Mesodermal cell (in vitro differentiated cells): ENCODE measurements around the gene FAM114A1.

Experiments
- H3K27ac ChIP-seq: 2 replicates; pipeline ENCODE4 v1.7.0; 2013; ENCODE audit warnings: mild to moderate bottlenecking, low read depth, low read length, moderate library complexity; ENCODE audit not compliant: severe bottlenecking
- H3K36me3 ChIP-seq: 2 replicates; pipeline ENCODE4 v1.7.1; 2013; ENCODE audit warnings: mild to moderate bottlenecking, low read length, moderate library complexity; ENCODE audit not compliant: control insufficient read depth, insufficient read depth
- H3K4me1 ChIP-seq: one replicate; pipeline ENCODE4 v1.7.1; 2013; ENCODE audit warnings: mild to moderate bottlenecking, low read length; ENCODE audit not compliant: insufficient read depth, control insufficient read depth, poor library complexity, severe bottlenecking
- H3K4me3 ChIP-seq: 2 replicates; pipeline ENCODE4 v1.7.0; 2013; ENCODE audit warnings: low read length, control low read depth, mild to moderate bottlenecking; ENCODE audit not compliant: insufficient read depth, poor library complexity, severe bottlenecking; ENCODE audit errors: extremely low read depth
- H3K9me3 ChIP-seq: 2 replicates; pipeline ENCODE4 v1.7.1; 2013; ENCODE audit warnings: mild to moderate bottlenecking, low read length, moderate library complexity; ENCODE audit not compliant: control insufficient read depth
- WGBS, 2 experiments: methylation state at CpG; one replicate each; pipeline ENCODE4 v1.1.5; 2013; ENCODE audit warnings: missing lambda C conversion rate in 2 of 2; ENCODE audit not compliant: insufficient coverage in 2 of 2; 5-methylcytosine and 5-hydroxymethylcytosine counted together

The FAM114A1 gene

DNA sequence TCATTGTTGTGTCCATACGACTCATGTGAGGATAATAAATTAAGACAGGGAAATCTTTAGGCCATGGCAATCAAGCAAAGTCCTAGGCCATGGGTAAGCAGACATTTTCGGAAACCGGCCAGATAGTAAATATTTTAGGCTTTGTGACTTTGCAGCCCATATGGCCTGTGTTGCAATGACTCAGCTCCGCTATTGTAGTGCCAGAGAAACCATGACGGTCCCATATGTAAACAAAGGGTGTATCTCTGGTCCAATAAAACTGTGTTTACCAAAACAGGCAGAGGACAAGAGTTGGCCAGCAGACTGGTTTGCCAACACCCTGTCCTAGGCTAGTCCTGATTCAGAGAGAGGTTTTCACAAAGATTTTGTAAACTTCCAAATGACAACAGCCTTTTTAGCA, 5.0 kb downstream of the FAM114A1 start:
- no peak overlapping the region for H3K4me3 ChIP-seq
- peak overlapping the region; percentile 8 for H3K27ac ChIP-seq
- H3K36me3 ChIP-seq, result peaks cover 75% of the 10 kb centered on the region
- WGBS, 2 experiments, result 79 to 91% methylated on average over 4 to 5 of the region's 5 CpGs
- H3K9me3 ChIP-seq, result no peaks in the 10 kb centered on the region
- H3K4me1 ChIP-seq, result peaks cover 30% of the 10 kb centered on the region

DNA sequence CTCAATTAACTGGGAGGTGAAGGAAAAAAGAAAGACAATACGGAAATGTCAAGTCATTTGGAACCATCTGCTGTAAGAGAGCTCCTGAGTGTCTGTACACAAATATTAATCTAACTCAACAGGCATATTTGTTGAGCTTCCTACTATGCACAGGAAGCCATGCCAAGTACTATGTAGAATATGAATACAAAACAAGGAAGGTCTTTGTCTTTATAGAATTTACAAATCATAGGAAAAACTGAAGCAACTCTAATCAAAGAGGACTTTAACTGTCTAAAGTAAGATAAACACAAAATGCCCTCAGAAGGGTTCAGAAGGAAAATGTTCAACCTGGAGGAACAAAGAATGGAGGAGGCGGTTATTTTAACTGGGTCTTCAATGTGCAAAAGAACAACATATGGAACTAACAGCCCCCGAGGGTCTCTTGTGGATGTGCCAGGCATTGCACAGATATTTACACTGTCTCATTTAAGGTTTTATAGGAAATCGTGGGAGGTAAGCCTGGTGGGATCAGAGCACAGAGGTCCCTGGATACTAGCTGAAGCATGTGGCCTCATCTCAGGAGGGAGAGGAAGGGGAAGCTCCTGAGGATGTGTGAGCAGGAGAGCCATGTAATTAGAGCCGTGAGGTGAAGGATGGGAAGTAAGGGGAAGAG, 5.8 kb downstream of the FAM114A1 start:
- H3K27ac ChIP-seq, result no peak overlapping the region
- 95 to 98% methylated on average over 4 of the region's 5 CpGs for WGBS, 2 experiments
- peaks cover 30% of the 10 kb centered on the region for H3K4me1 ChIP-seq
- H3K4me3 ChIP-seq, result no peak overlapping the region
- H3K9me3 ChIP-seq, result no peaks in the 10 kb centered on the region
- H3K36me3 ChIP-seq, result peaks cover 82% of the 10 kb centered on the region

DNA sequence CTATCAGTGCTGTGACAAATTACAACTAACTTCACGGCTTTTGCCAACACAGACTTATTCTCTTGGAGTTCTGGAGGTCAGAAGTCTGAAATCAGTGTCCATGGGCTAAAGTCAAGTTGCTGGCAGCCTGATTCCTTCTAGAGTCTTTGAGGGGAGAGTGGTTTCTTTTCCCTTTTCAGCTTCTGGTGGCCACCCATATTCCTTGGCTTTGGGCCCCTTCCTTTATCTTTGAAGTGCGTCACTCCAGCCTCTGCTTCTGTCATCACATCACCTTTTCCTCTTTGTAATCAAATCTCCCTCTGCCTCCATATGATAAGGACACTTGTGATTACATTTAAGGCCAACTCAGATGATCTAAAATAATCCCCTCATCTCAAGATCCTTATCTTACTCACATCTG, 9.0 kb downstream of the FAM114A1 start:
- WGBS, 2 experiments, result 88 to 100% methylated on average over 1 of the region's 2 CpGs
- Histone ChIP-seq H3K4me3 (no peak overlapping the region), H3K27ac (no peak overlapping the region), H3K9me3 (no peaks in the 10 kb centered on the region), H3K4me1 (peaks cover 15% of the 10 kb centered on the region), H3K36me3 (peaks cover 86% of the 10 kb centered on the region)

DNA sequence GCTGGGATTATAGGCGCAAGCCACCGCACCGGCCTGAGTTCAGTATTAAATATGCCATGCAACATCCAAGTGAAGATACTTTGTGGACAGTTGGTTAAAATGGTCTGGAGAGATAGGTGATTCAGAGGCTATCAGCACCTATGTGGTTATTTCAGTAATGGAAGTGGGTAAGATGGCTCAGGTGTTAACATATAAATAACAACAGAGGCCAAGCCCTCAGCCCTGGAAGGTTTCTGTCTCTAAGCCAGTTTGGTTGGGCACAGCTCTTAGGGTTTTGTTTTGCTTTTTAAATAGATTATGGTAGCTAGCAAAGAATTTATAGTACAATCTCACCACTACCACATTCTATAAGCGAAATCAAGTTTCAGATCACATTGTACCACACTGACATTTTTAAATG, 16.6 kb downstream of the FAM114A1 start:
- WGBS, 2 experiments, result 100% methylated on average over 3 of the region's 4 CpGs
- Histone ChIP-seq H3K27ac (no peak overlapping the region), H3K9me3 (no peaks in the 10 kb centered on the region), H3K36me3 (peaks cover 60% of the 10 kb centered on the region), H3K4me3 (no peak overlapping the region), H3K4me1 (no peaks in the 10 kb centered on the region)

DNA sequence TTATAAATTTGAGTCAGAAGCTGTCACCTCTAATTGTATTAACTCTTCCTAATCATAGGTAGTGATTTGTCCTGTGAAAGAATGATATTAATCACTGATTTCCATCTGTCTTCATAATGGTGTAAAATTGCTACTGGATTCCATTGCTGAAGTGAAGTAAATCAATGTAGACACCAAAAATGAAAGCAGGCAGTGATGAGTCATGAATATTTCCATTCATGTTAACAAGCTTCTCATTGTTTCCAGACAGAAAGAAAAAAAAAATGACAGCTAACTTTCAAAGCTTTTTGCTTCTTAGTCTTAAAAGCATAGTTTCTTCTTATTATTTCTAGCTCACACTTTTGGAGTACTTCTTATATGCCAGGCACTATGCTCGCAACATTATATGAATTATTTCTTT, 21.5 kb downstream of the FAM114A1 start:
- Histone ChIP-seq H3K27ac (peak overlapping the region; percentile 68), H3K36me3 (peaks cover 66% of the 10 kb centered on the region), H3K9me3 (peaks cover 5% of the 10 kb centered on the region), H3K4me1 (peaks cover 12% of the 10 kb centered on the region), H3K4me3 (no peak overlapping the region)
- WGBS, 2 experiments, result 100% methylated on average over 1 of the region's 1 CpG; no CpG with 5 or more reads in 1 of the 2 experiments

DNA sequence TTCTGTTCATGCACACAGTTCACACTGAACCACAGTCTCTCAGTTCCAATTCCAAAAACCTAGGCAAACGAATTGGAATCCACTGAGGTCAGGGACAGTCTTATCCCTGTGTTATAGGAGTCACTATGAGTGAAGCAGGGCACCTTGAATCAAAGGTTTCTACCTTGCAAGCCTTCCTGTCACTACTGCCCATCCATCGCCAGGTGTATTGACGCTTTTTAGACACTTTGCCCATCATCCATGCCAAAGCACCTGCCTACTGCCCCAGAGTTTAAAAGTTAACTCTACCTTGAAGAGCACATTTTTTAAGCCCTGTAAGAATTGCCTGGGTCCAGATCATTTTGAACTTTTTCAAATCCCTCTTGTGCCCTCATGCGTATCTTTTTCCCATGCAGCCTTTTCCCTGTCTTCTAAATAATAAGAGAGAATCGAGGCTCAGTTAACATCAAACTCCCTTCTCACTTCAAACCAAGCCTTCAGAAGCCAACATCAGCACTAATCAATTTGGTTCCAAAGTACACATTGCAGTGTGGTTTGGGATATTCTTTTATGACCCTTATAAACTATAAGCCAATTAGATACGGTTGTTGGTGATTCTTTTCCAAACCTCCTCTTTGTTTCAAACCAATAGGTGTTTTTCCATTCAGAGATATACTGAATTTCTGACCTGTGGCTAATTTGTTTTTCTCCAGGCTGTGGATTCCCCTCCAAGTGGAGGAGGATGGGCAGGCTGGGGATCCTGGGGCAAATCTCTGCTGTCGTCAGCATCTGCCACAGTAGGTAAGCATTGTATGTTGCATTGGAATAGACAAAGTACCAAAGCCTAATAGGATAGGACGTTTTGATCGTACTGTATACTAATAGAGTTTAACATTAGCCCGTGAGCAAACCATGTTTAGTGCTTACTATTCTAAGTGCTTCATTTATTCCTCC, 23.7 kb downstream of the FAM114A1 start:
- peaks cover 12% of the 10 kb centered on the region for H3K4me1 ChIP-seq
- H3K4me3 ChIP-seq, result no peak overlapping the region
- peaks cover 5% of the 10 kb centered on the region for H3K9me3 ChIP-seq
- WGBS, 2 experiments, result 93 to 99% methylated on average over 7 of the region's 10 CpGs
- H3K27ac ChIP-seq, result no peak overlapping the region
- peaks cover 76% of the 10 kb centered on the region for H3K36me3 ChIP-seq

DNA sequence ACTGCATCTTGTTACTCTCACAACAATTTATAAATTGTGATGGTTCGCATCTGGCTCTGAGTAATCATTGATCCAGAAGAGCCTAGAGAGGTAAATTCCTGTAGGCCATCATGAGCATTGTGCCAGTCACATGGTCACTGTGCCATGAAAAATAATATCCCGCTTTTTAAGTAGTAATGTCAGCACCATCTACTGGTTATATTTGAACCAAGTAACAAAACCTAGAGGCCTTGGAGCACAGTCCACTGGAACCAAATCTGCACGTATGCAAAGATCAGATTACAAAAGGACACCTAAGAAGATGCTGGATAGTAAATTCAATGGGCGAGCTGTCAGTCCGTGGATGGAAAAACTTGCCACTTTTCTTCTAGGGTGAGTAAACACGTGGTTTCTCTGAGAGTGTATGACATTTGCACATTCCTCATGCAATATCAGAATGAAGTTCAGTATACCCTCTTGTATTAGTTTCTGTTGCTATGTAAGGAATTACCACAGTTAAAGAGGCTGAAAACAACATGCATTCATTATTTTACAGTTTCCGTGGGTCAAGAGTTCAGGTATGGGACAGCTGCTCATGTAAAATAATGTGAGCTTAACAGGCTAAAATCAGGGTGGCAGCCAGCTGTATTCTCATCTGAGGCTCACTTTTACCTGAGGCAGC, 26.8 kb downstream of the FAM114A1 start:
- H3K4me3 ChIP-seq, result no peak overlapping the region
- H3K4me1 ChIP-seq, result peaks cover 12% of the 10 kb centered on the region
- WGBS, 2 experiments, result 90 to 94% methylated on average over 4 to 6 of the region's 7 CpGs
- H3K36me3 ChIP-seq, result peaks cover 89% of the 10 kb centered on the region
- H3K9me3 ChIP-seq, result peaks cover 5% of the 10 kb centered on the region
- no peak overlapping the region for H3K27ac ChIP-seq

DNA sequence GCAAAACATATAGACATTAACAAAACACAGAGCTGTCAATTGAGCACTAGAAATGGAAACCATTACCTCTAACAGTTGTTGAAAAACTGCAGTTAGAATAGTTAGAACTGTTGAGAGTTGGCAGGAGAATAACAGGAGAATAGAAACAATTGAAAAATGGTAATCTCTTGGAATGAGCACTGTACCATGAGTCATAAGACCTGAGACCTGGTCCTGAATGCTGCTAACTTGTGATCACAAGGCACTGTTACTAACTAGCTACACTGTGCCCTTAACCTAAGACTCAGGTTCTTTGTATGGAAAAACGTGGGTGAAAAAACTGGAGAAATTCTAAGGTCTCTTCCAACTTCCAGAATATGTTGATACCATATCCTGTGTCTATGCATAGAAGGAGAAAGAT, 29.3 kb downstream of the FAM114A1 start:
- H3K27ac ChIP-seq, result no peak overlapping the region
- no peaks in the 10 kb centered on the region for H3K4me1 ChIP-seq
- peaks cover 78% of the 10 kb centered on the region for H3K36me3 ChIP-seq
- no CpG with 5 or more reads among the region's 1 CpG for WGBS, 2 experiments
- no peaks in the 10 kb centered on the region for H3K9me3 ChIP-seq
- no peak overlapping the region for H3K4me3 ChIP-seq

DNA sequence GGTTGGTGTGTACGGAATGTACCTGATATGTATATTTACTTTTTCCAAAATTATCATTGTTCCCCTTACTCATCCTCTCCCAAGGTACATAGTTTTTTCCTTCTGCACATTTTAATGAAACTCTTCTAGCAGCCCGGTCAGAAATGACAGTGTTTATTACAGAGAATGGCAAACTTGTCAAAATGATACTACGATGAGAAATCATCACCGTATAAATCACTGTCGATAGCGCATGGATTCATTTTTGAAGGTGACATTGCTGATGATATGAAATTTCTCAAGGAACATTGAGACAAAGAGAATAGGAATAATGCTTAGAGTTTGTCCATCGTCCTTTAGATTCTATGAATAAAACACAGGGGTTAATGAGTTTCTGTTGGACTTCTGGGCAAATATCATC, 30.6 kb downstream of the FAM114A1 start:
- H3K4me3 ChIP-seq, result no peak overlapping the region
- H3K9me3 ChIP-seq, result no peaks in the 10 kb centered on the region
- no peaks in the 10 kb centered on the region for H3K4me1 ChIP-seq
- 94 to 100% methylated on average over 5 of the region's 7 CpGs for WGBS, 2 experiments
- H3K36me3 ChIP-seq, result peaks cover 69% of the 10 kb centered on the region
- no peak overlapping the region for H3K27ac ChIP-seq

DNA sequence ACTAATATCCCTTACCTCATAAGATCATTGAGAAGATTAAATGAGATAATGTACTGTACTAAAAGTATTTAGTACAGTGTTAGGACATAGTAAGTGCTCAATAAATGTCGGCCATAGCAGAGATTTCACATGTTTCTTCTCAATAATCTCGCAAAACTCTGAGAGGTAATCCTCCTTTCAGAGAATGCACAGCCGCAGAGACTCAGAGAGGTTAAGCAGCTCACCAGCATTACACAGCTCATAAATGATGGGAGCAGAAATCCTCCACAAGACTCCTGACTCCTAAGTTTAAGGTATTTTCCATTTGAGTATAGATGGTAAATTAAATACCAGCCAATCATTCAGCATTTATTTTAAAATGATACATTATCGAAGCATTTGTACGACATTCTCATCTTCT, 34.6 kb downstream of the FAM114A1 start:
- Histone ChIP-seq H3K27ac (no peak overlapping the region), H3K9me3 (no peaks in the 10 kb centered on the region), H3K4me1 (no peaks in the 10 kb centered on the region), H3K4me3 (no peak overlapping the region), H3K36me3 (peaks cover 64% of the 10 kb centered on the region)
- WGBS, 2 experiments, result 89 to 93% methylated on average over 2 to 3 of the region's 5 CpGs
